Skeletal muscle satellite cell (primary cell): ENCODE results near the gene FOXP1.

Experiments
- H3K27me3 ChIP-seq: 2 replicates; pipeline ENCODE4 v1.7.0; 2013; ENCODE audit warnings: low read length; ENCODE audit not compliant: control insufficient read depth, insufficient read depth
- H3K36me3 ChIP-seq: 2 replicates; pipeline ENCODE4 v1.7.0; 2013; ENCODE audit warnings: mild to moderate bottlenecking, control low read depth, low read length; ENCODE audit not compliant: insufficient read depth
- H3K4me1 ChIP-seq: 2 replicates; pipeline ENCODE4 v1.7.0; 2013; ENCODE audit warnings: low read length; ENCODE audit not compliant: control insufficient read depth, insufficient read depth
- H3K4me2 ChIP-seq: 2 replicates; pipeline ENCODE4 v1.7.0; 2013; ENCODE audit warnings: mild to moderate bottlenecking, low read length
- H3K4me3 ChIP-seq: 2 replicates; pipeline ENCODE4 v1.7.0; 2013; ENCODE audit warnings: low read length
- H3K9ac ChIP-seq: 2 replicates; pipeline ENCODE4 v1.7.0; 2013; ENCODE audit warnings: mild to moderate bottlenecking, low read depth, low read length, moderate library complexity
- H3K9me3 ChIP-seq: replicated peaks from 2 replicates; pipeline ENCODE4 v1.7.0; 2013; ENCODE audit warnings: mild to moderate bottlenecking, control low read depth, low read length

FOXP1 gene

GRCh38 chr3:71488882-71489281 lies 94.6 kb downstream of the FOXP1 start:
- peaks cover 6% of the 10 kb centered on the region for H3K36me3 ChIP-seq
- no peak overlapping the region for H3K4me2 ChIP-seq
- H3K9ac ChIP-seq = no peak overlapping the region
- H3K9me3 ChIP-seq = no peaks in the 10 kb centered on the region
- no peaks in the 10 kb centered on the region for H3K27me3 ChIP-seq
- H3K4me3 ChIP-seq = no peak overlapping the region
- peaks cover 8% of the 10 kb centered on the region for H3K4me1 ChIP-seq

- Histone ChIP-seq H3K4me1 (peaks cover 6% of the 10 kb centered on the region), H3K4me3 (no peak overlapping the region)
These were observed 95.1 kb downstream of the FOXP1 start for GRCh38 chr3:71488391-71488809.

GRCh38 chr3:71487418-71487817 lies 96.1 kb downstream of the FOXP1 start:
- no peak overlapping the region for H3K9ac ChIP-seq
- H3K4me2 ChIP-seq = no peak overlapping the region
- H3K4me3 ChIP-seq = no peak overlapping the region
- H3K4me1 ChIP-seq = no peaks in the 10 kb centered on the region
- peaks cover 6% of the 10 kb centered on the region for H3K36me3 ChIP-seq
- no peaks in the 10 kb centered on the region for H3K9me3 ChIP-seq
- no peaks in the 10 kb centered on the region for H3K27me3 ChIP-seq

More at GRCh38 chr3:71488391-71488809, 95.1 kb downstream of the FOXP1 start:
- peaks cover 6% of the 10 kb centered on the region for H3K36me3 ChIP-seq
- no peaks in the 10 kb centered on the region for H3K27me3 ChIP-seq
- no peak overlapping the region for H3K4me2 ChIP-seq
- no peak overlapping the region for H3K9ac ChIP-seq
- H3K9me3 ChIP-seq = no peaks in the 10 kb centered on the region

GRCh38 chr3:71486831-71487230 lies 96.7 kb downstream of the FOXP1 start:
- Histone ChIP-seq H3K9ac (no peak overlapping the region), H3K4me3 (no peak overlapping the region)

GRCh38 chr3:71485896-71486295 lies 97.6 kb downstream of the FOXP1 start:
- Histone ChIP-seq H3K9ac (no peak overlapping the region), H3K27me3 (no peaks in the 10 kb centered on the region), H3K9me3 (no peaks in the 10 kb centered on the region), H3K4me1 (no peaks in the 10 kb centered on the region), H3K36me3 (no peaks in the 10 kb centered on the region), H3K4me3 (no peak overlapping the region), H3K4me2 (no peak overlapping the region)

More at GRCh38 chr3:71486831-71487230, 96.7 kb downstream of the FOXP1 start:
- Histone ChIP-seq H3K9me3 (no peaks in the 10 kb centered on the region), H3K27me3 (no peaks in the 10 kb centered on the region), H3K4me1 (no peaks in the 10 kb centered on the region), H3K36me3 (peaks cover 6% of the 10 kb centered on the region), H3K4me2 (no peak overlapping the region)

GRCh38 chr3:71484452-71484851 lies 99.1 kb downstream of the FOXP1 start:
- H3K4me2 ChIP-seq = no peak overlapping the region
- H3K36me3 ChIP-seq = no peaks in the 10 kb centered on the region
- no peak overlapping the region for H3K9ac ChIP-seq
- H3K9me3 ChIP-seq = no peaks in the 10 kb centered on the region
- H3K27me3 ChIP-seq = no peaks in the 10 kb centered on the region
- no peak overlapping the region for H3K4me3 ChIP-seq
- H3K4me1 ChIP-seq = no peaks in the 10 kb centered on the region

- Histone ChIP-seq H3K36me3 (no peaks in the 10 kb centered on the region), H3K4me3 (no peak overlapping the region), H3K4me1 (no peaks in the 10 kb centered on the region), H3K27me3 (no peaks in the 10 kb centered on the region), H3K9me3 (no peaks in the 10 kb centered on the region), H3K4me2 (no peak overlapping the region), H3K9ac (no peak overlapping the region)
These were observed 99.5 kb downstream of the FOXP1 start for GRCh38 chr3:71484047-71484446.

GRCh38 chr3:71482771-71483170 lies 100.8 kb downstream of the FOXP1 start:
- Histone ChIP-seq H3K4me1 (no peaks in the 10 kb centered on the region), H3K9me3 (no peaks in the 10 kb centered on the region), H3K27me3 (no peaks in the 10 kb centered on the region), H3K9ac (no peak overlapping the region), H3K36me3 (no peaks in the 10 kb centered on the region), H3K4me2 (no peak overlapping the region), H3K4me3 (no peak overlapping the region)

GRCh38 chr3:71478568-71478967 lies 105.0 kb downstream of the FOXP1 start:
- Histone ChIP-seq H3K9me3 (no peaks in the 10 kb centered on the region), H3K4me1 (no peaks in the 10 kb centered on the region), H3K9ac (no peak overlapping the region), H3K27me3 (no peaks in the 10 kb centered on the region), H3K4me3 (no peak overlapping the region), H3K36me3 (no peaks in the 10 kb centered on the region), H3K4me2 (no peak overlapping the region)

GRCh38 chr3:71476950-71477349 lies 106.6 kb downstream of the FOXP1 start:
- Histone ChIP-seq H3K27me3 (no peaks in the 10 kb centered on the region), H3K9ac (no peak overlapping the region), H3K4me2 (no peak overlapping the region), H3K9me3 (no peaks in the 10 kb centered on the region), H3K4me1 (no peaks in the 10 kb centered on the region), H3K36me3 (no peaks in the 10 kb centered on the region), H3K4me3 (no peak overlapping the region)

GRCh38 chr3:71469138-71469435 lies 114.4 kb downstream of the FOXP1 start:
- Histone ChIP-seq H3K4me1 (peaks cover 2% of the 10 kb centered on the region), H3K4me2 (no peak overlapping the region), H3K27me3 (no peaks in the 10 kb centered on the region), H3K4me3 (no peak overlapping the region), H3K36me3 (no peaks in the 10 kb centered on the region), H3K9me3 (no peaks in the 10 kb centered on the region), H3K9ac (no peak overlapping the region)

GRCh38 chr3:71468311-71469137 lies 115.0 kb downstream of the FOXP1 start:
- Histone ChIP-seq H3K27me3 (no peaks in the 10 kb centered on the region), H3K4me2 (no peak overlapping the region), H3K4me1 (peaks cover 2% of the 10 kb centered on the region), H3K9me3 (no peaks in the 10 kb centered on the region), H3K36me3 (no peaks in the 10 kb centered on the region), H3K9ac (no peak overlapping the region), H3K4me3 (no peak overlapping the region)
